ENCODE results near the gene PAX5. TPM values are rescaled to one million over a fixed set of nuclear protein-coding genes. Genes with fewer than 3 reads are reported as not detected.

PAX5 gene
- total RNA-seq, 1 experiment from 2014 or later, result 0.39 TPM

GRCh38 chr9:36861528-36862205, 172.4 kb downstream of the PAX5 start:
- no peak overlapping the region for H3K56ac ChIP-seq (ENCODE audit: insufficient read length, low read depth, low read length)
- H3K4me2 ChIP-seq (ENCODE audit: insufficient read depth, insufficient read length, low read length), result no peak overlapping the region
- H3K23ac ChIP-seq (ENCODE audit: insufficient read length, low read depth, low read length), result no peak overlapping the region
- no peak overlapping the region for H4K8ac ChIP-seq (replicated peaks; ENCODE audit: insufficient read length, low read depth, low read length)
- H3K4ac ChIP-seq (ENCODE audit: low read depth, low read length), result no peak overlapping the region
- peaks cover 15 to 28% of the 10 kb centered on the region in 2 experiments for H3K4me1 Mint-ChIP-seq
- H3K27me3 Mint-ChIP-seq (ENCODE audit: low read depth), result peaks cover 63% of the 10 kb centered on the region
- no peak overlapping the region for H2BK12ac ChIP-seq (ENCODE audit: insufficient read length, low read depth, low read length)
- no peak overlapping the region for H2BK20ac ChIP-seq (ENCODE audit: low read depth, low read length, poor library complexity, severe bottlenecking)
- TF ChIP-seq CTCF (conservative IDR thresholded peaks at IDR 0.05), result no peak
- no peaks in the 10 kb centered on the region for H3K79me2 ChIP-seq (ENCODE audit: insufficient read depth, low read length)
- no peak overlapping the region for H3K18ac ChIP-seq (ENCODE audit: insufficient read length, low read depth, low read length)
- no peaks in the 10 kb centered on the region for H3K9me3 ChIP-seq (ENCODE audit: control insufficient read depth, low read depth, low read length)
- no peak overlapping the region for H3K14ac ChIP-seq (ENCODE audit: insufficient read depth, low read length)
- no peak overlapping the region for H3K27ac Mint-ChIP-seq
- no peak overlapping the region for H2BK15ac ChIP-seq (ENCODE audit: low read depth, low read length)
- H3K9me3 Mint-ChIP-seq, result no peaks in the 10 kb centered on the region
- H2BK120ac ChIP-seq (ENCODE audit: low read depth, low read length, poor library complexity, severe bottlenecking), result no peak overlapping the region
- no peaks in the 10 kb centered on the region for H3K79me1 ChIP-seq (ENCODE audit: insufficient read depth, low read depth, low read length, poor library complexity, severe bottlenecking)
- H3K27me3 ChIP-seq (ENCODE audit: insufficient read depth, low read length), result no peaks in the 10 kb centered on the region
- H4K91ac ChIP-seq (ENCODE audit: insufficient read length, low read depth, low read length), result no peak overlapping the region
- no peak overlapping the region for H3K9ac ChIP-seq (ENCODE audit: extremely low read depth, insufficient read length, low read length)
- no peak overlapping the region for H4K5ac ChIP-seq (ENCODE audit: insufficient read length, low read depth, low read length)
- no peak for DNase-seq
- H4K20me1 ChIP-seq (ENCODE audit: control insufficient read depth, insufficient read depth, insufficient read length), result no peaks in the 10 kb centered on the region
- no peak overlapping the region for H2BK5ac ChIP-seq (ENCODE audit: insufficient read length, low read length)
- H2AFZ ChIP-seq (ENCODE audit: low read length), result no peak overlapping the region
- no peak overlapping the region for H3T11ph ChIP-seq (ENCODE audit: low read length)
- no peak overlapping the region for H3K4me3 Mint-ChIP-seq
- 0 out of 2 replicates have a peak, but pooled peaks cover 2% of the 10 kb centered on the region for H3K4me1 ChIP-seq (ENCODE audit: insufficient read depth, low read length)
- H3K36me3 Mint-ChIP-seq (ENCODE audit: insufficient read depth in 1 of 3, low read depth in 3 of 3), result no peaks in the 10 kb centered on the region
- H3K27ac ChIP-seq (ENCODE audit: insufficient read length, low read depth, low read length), result no peak overlapping the region
- no peak overlapping the region for H2AK5ac ChIP-seq (ENCODE audit: insufficient read length, low read length)
- H3K23me2 ChIP-seq (ENCODE audit: insufficient read length, low read depth, low read length, poor library complexity, severe bottlenecking), result no peaks in the 10 kb centered on the region
- no CpG with 5 or more reads among the region's 7 CpGs for WGBS (ENCODE audit: extremely low coverage, insufficient read length, low lambda C conversion rate)
